HepG2 (cell line): Measurements from ENCODE around the gene LYRM4. TPM values are rescaled to one million over a fixed set of nuclear protein-coding genes. Genes with fewer than 3 reads are reported as not detected.

Experiments used
- MIER2 ChIP-seq: IDR thresholded peaks from 2 replicates; pipeline ENCODE4 v1.6.1; 2016; ENCODE audit warnings: missing biosample characterization, missing genetic modification reagents
- MLLT10 ChIP-seq: sonication (generic); formaldehyde crosslinking; IDR thresholded peaks from 2 replicates; pipeline ENCODE4 v1.4.0; 2020; ENCODE audit warnings: missing genetic modification reagents
- NR2C2 ChIP-seq: sonication (generic); formaldehyde crosslinking; IDR thresholded peaks from 2 replicates; pipeline ENCODE4 v1.4.0; 2020; ENCODE audit warnings: missing genetic modification reagents, mild to moderate bottlenecking, moderate library complexity, borderline replicate concordance
- RCOR2 ChIP-seq: IDR thresholded peaks from 2 replicates; pipeline ENCODE4 v1.6.1; 2016; ENCODE audit warnings: missing biosample characterization, missing genetic modification reagents
- RNF219 ChIP-seq: sonication (generic); formaldehyde crosslinking; IDR thresholded peaks from 2 replicates; pipeline ENCODE4 v1.5.0; 2020; ENCODE audit warnings: mild to moderate bottlenecking, missing genetic modification reagents
- SOX6 ChIP-seq, 2 experiments: fragments of 450-650 bp in 1 of 2; sonication (generic) in 1 of 2; formaldehyde crosslinking in 1 of 2; IDR thresholded peaks; 2 replicates each; pipeline versions ENCODE4 v1.4.0 to v1.6.1; 2017 to 2020; ENCODE audit warnings: antibody characterized with exemption in 1 of 2, mild to moderate bottlenecking in 1 of 2, missing genetic modification reagents in 1 of 2
- STAG1 ChIP-seq: sonication (generic); formaldehyde crosslinking; IDR thresholded peaks from 2 replicates; pipeline ENCODE4 v1.4.0; 2020; ENCODE audit warnings: missing genetic modification reagents
- THAP11 ChIP-seq: IDR thresholded peaks from 2 replicates; pipeline ENCODE4 v1.6.1; 2016; ENCODE audit warnings: missing biosample characterization, missing genetic modification reagents
- ZBTB3 ChIP-seq: sonication (generic); formaldehyde crosslinking; IDR thresholded peaks from 2 replicates; pipeline ENCODE4 v1.4.0; 2020; ENCODE audit warnings: low read depth, mild to moderate bottlenecking, moderate library complexity, missing genetic modification reagents, borderline replicate concordance
- ZFAT ChIP-seq: sonication (generic); formaldehyde crosslinking; conservative IDR thresholded peaks from 2 replicates; pipeline ENCODE4 v1.8.1; 2023; ENCODE audit warnings: missing genetic modification reagents, inconsistent platforms
- ZFP37 ChIP-seq: sonication (generic); formaldehyde crosslinking; IDR thresholded peaks from 2 replicates; pipeline ENCODE4 v1.4.0; 2020; ENCODE audit warnings: missing genetic modification reagents, borderline replicate concordance
- ZNF256 ChIP-seq: sonication (generic); formaldehyde crosslinking; conservative IDR thresholded peaks from 2 replicates; pipeline ENCODE4 v1.4.0; 2020; ENCODE audit warnings: missing genetic modification reagents
- ZNF446 ChIP-seq: sonication (generic); formaldehyde crosslinking; IDR thresholded peaks from 2 replicates; pipeline ENCODE4 v1.5.0; 2020; ENCODE audit warnings: mild to moderate bottlenecking, missing genetic modification reagents
- ZNF549 ChIP-seq: sonication (generic); formaldehyde crosslinking; IDR thresholded peaks from 2 replicates; pipeline ENCODE4 v1.5.0; 2020; ENCODE audit warnings: missing genetic modification reagents
- ZNF768 ChIP-seq: sonication (generic); formaldehyde crosslinking; IDR thresholded peaks from 2 replicates; pipeline ENCODE4 v1.4.0; 2020; ENCODE audit warnings: missing genetic modification reagents
- ZSCAN20 ChIP-seq: sonication (generic); formaldehyde crosslinking; IDR thresholded peaks from 2 replicates; pipeline ENCODE4 v1.4.0; 2020; ENCODE audit warnings: missing genetic modification reagents, mild to moderate bottlenecking, borderline replicate concordance
- polyA plus RNA-seq, 8 experiments: library from polyadenylated mRNA; depleted of rRNA in 3 of 8; stranded (reverse) in 7 of 8; unstranded in 1 of 8; fragments of >200 nt; fragmentation: Illumina TruSeq in 4 of 8; extraction: Trizol in 4 of 8; gene quantifications; 2 replicates each; pipeline versions ENCODE4 v1.2.1 to v1.2.3, GENCODE V29; 2011 to 2016; ENCODE audit warnings: low read depth in 4 of 8, missing spikeins in 1 of 8, mixed read lengths in 1 of 8; ENCODE audit not compliant: insufficient read depth in 1 of 8
- total RNA-seq, 5 experiments: library from RNA; depleted of rRNA; stranded (reverse); fragments of >200 nt; fragmentation: Illumina TruSeq; extraction: Trizol; gene quantifications; 2 replicates each; pipeline ENCODE4 v1.2.3, GENCODE V29; 2016; ENCODE audit warnings: low read depth in 1 of 5
- TF ChIP-seq, protein P1 (sequence below): IDR thresholded peaks from 2 replicates; pipeline ENCODE4 v1.4.0; 2020; ENCODE audit warnings: mild to moderate bottlenecking, missing genetic modification reagents
- TF ChIP-seq, protein P2 (sequence below): sonication (generic); formaldehyde crosslinking; IDR thresholded peaks from 2 replicates; pipeline ENCODE4 v1.4.0; 2020; ENCODE audit warnings: missing genetic modification reagents

Gene LYRM4
- total and polyA plus RNA-seq, 2 of the 13 experiments (the other 11 are each of a cell fraction or from before 2014, with no cell fraction given) = 64.6 to 67.5 TPM

- TF ChIP-seq ZSCAN20 (no peak), THAP11 (CRISPR knock-in tag) (0 out of 2 replicates have a peak, but pooled peaks have one; percentile 16), MIER2 (CRISPR knock-in tag) (no peak), MLLT10 (CRISPR knock-in tag) (no peak), NR2C2 (CRISPR knock-in tag) (peak; percentile 25; the same call in 1 of the 2 replicates), RNF219 (CRISPR knock-in tag) (no peak), ZNF256 (CRISPR knock-in tag) (no peak), ZNF768 (CRISPR knock-in tag) (no peak), ZBTB3 (CRISPR knock-in tag) (no peak), STAG1 (CRISPR knock-in tag) (no peak), ZNF446 (CRISPR knock-in tag) (no peak), ZFAT (CRISPR knock-in tag) (no peak), SOX6 (IDR thresholded peaks at IDR 0.05) (no peak), SOX6 (CRISPR knock-in tag; IDR thresholded peaks at IDR 0.05) (no peak; the same call in 1 of the 2 replicates), ZFP37 (CRISPR knock-in tag) (no peak), ZNF549 (CRISPR knock-in tag) (no peak), RCOR2 (CRISPR knock-in tag) (no peak)
- TF ChIP-seq, protein P1, sequence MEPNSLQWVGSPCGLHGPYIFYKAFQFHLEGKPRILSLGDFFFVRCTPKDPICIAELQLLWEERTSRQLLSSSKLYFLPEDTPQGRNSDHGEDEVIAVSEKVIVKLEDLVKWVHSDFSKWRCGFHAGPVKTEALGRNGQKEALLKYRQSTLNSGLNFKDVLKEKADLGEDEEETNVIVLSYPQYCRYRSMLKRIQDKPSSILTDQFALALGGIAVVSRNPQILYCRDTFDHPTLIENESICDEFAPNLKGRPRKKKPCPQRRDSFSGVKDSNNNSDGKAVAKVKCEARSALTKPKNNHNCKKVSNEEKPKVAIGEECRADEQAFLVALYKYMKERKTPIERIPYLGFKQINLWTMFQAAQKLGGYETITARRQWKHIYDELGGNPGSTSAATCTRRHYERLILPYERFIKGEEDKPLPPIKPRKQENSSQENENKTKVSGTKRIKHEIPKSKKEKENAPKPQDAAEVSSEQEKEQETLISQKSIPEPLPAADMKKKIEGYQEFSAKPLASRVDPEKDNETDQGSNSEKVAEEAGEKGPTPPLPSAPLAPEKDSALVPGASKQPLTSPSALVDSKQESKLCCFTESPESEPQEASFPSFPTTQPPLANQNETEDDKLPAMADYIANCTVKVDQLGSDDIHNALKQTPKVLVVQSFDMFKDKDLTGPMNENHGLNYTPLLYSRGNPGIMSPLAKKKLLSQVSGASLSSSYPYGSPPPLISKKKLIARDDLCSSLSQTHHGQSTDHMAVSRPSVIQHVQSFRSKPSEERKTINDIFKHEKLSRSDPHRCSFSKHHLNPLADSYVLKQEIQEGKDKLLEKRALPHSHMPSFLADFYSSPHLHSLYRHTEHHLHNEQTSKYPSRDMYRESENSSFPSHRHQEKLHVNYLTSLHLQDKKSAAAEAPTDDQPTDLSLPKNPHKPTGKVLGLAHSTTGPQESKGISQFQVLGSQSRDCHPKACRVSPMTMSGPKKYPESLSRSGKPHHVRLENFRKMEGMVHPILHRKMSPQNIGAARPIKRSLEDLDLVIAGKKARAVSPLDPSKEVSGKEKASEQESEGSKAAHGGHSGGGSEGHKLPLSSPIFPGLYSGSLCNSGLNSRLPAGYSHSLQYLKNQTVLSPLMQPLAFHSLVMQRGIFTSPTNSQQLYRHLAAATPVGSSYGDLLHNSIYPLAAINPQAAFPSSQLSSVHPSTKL (CRISPR knock-in tag) = peak; percentile 18; the same call in 1 of the 2 replicates
- TF ChIP-seq, protein P2, sequence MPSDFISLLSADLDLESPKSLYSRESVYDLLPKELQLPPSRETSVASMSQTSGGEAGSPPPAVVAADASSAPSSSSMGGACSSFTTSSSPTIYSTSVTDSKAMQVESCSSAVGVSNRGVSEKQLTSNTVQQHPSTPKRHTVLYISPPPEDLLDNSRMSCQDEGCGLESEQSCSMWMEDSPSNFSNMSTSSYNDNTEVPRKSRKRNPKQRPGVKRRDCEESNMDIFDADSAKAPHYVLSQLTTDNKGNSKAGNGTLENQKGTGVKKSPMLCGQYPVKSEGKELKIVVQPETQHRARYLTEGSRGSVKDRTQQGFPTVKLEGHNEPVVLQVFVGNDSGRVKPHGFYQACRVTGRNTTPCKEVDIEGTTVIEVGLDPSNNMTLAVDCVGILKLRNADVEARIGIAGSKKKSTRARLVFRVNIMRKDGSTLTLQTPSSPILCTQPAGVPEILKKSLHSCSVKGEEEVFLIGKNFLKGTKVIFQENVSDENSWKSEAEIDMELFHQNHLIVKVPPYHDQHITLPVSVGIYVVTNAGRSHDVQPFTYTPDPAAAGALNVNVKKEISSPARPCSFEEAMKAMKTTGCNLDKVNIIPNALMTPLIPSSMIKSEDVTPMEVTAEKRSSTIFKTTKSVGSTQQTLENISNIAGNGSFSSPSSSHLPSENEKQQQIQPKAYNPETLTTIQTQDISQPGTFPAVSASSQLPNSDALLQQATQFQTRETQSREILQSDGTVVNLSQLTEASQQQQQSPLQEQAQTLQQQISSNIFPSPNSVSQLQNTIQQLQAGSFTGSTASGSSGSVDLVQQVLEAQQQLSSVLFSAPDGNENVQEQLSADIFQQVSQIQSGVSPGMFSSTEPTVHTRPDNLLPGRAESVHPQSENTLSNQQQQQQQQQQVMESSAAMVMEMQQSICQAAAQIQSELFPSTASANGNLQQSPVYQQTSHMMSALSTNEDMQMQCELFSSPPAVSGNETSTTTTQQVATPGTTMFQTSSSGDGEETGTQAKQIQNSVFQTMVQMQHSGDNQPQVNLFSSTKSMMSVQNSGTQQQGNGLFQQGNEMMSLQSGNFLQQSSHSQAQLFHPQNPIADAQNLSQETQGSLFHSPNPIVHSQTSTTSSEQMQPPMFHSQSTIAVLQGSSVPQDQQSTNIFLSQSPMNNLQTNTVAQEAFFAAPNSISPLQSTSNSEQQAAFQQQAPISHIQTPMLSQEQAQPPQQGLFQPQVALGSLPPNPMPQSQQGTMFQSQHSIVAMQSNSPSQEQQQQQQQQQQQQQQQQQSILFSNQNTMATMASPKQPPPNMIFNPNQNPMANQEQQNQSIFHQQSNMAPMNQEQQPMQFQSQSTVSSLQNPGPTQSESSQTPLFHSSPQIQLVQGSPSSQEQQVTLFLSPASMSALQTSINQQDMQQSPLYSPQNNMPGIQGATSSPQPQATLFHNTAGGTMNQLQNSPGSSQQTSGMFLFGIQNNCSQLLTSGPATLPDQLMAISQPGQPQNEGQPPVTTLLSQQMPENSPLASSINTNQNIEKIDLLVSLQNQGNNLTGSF (CRISPR knock-in tag) = no peak
Observed at GRCh38 chr6:5119090-5119951, 141.4 kb downstream of the LYRM4 start (continued).
